ENCODE results near the gene MAP3K5. TPM values are rescaled to one million over a fixed set of nuclear protein-coding genes. Genes with fewer than 3 reads are reported as not detected.

Gene MAP3K5
- total and polyA plus RNA-seq, 2 of the 8 experiments (the other 6 are each of a cell fraction or from before 2014, with no cell fraction given): 0.63 to 2.6 TPM

DNA sequence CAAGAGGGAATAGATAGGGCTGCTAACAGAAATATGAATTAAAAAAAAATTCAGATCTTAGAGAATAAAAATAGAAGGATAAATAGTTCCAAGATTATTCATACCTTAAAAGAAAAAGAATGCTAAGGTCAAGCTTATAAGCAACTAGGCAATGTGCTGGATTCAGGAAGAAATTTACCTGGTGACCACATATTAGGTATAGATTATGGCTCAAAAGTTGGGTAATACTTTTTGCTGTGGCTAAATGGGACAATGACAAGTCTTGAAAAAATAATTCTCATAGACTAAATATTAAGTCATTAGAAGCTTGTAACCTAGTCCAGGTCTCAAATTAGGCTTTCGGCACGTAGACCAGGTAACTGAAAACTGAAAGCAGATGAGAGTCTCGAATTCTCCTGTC is 17.2 kb downstream of the MAP3K5 start:
- Histone ChIP-seq H3K4ac (replicated peaks; ENCODE audit: insufficient read length, low read depth, low read length) (no peak overlapping the region), H2AFZ (ENCODE audit: low read length) (no peak overlapping the region), H3K4me1 (replicated peaks in 1 of 4; ENCODE audit: control insufficient read depth in 3 of 4, insufficient read depth in 4 of 4, low read length in 3 of 4) (peaks cover 3 to 8% (median 4%) of the 10 kb centered on the region in 4 experiments; a peak in 5 of 7 replicates), H3K4me2 (ENCODE audit: insufficient read depth in 1 of 2, low read depth in 2 of 2, low read length in 2 of 2) (no peak overlapping the region), H3K79me2 (ENCODE audit: control insufficient read depth in 1 of 2, insufficient read depth in 2 of 2, low read length in 2 of 2) (no peaks in the 10 kb centered on the region), H3K9ac (replicated peaks in 1 of 4; ENCODE audit: extremely low read depth in 1 of 4, low read depth in 3 of 4, low read length in 3 of 4) (no peak overlapping the region), H2BK120ac (replicated peaks; ENCODE audit: low read depth, low read length) (no peak overlapping the region), H2BK5ac (ENCODE audit: low read depth, low read length) (no peak overlapping the region), H3K9me3 (ENCODE audit: insufficient read depth in 2 of 2, low read depth in 1 of 2, low read length in 1 of 2) (no peaks in the 10 kb centered on the region; a peak in 1 of 4 replicates), H3K18ac (ENCODE audit: extremely low read depth, low read length) (no peak overlapping the region), H3K14ac (ENCODE audit: insufficient read length) (no peak overlapping the region), H3K23ac (ENCODE audit: insufficient read length) (no peak overlapping the region), H2BK20ac (ENCODE audit: low read length) (no peak overlapping the region), H3K27ac (ENCODE audit: low read depth, low read length) (no peak overlapping the region), H2AK5ac (ENCODE audit: low read depth, low read length) (no peak overlapping the region), H3K4me3 (ENCODE audit: extremely low read depth in 1 of 4, insufficient read depth in 2 of 4, low read depth in 3 of 4, low read length in 4 of 4) (no peak overlapping the region), H3K56ac (replicated peaks; ENCODE audit: insufficient read length, low read depth, low read length) (no peak overlapping the region), H3K79me1 (ENCODE audit: low read depth, low read length) (no peaks in the 10 kb centered on the region), H4K91ac (replicated peaks; ENCODE audit: insufficient read length, low read length) (no peak overlapping the region), H4K5ac (ENCODE audit: insufficient read length, low read depth, low read length) (no peak overlapping the region), H3K27me3 (replicated peaks in 1 of 4; ENCODE audit: control insufficient read depth in 3 of 4, extremely low read depth in 1 of 4, insufficient read depth in 3 of 4, low read length in 3 of 4) (no peaks in the 10 kb centered on the region), H2BK12ac (ENCODE audit: low read depth, low read length) (no peak overlapping the region; the same call in 1 of the 2 replicates), H4K20me1 (replicated peaks in 1 of 2; ENCODE audit: control insufficient read depth in 1 of 2, insufficient read depth in 2 of 2, low read length in 2 of 2) (no peaks in the 10 kb centered on the region), H4K8ac (ENCODE audit: extremely low read depth, insufficient read depth, low read length) (no peak overlapping the region), H3K36me3 (ENCODE audit: control insufficient read depth in 2 of 4, insufficient read depth in 4 of 4, low read length in 3 of 4) (no peaks in the 10 kb centered on the region), H2BK15ac (ENCODE audit: low read length) (no peak overlapping the region), H3K23me2 (ENCODE audit: low read depth, low read length) (no peaks in the 10 kb centered on the region)
- 87% methylated on average over 3 of the region's 3 CpGs; no CpG with 5 or more reads in 1 of the 2 experiments for WGBS, 2 experiments (ENCODE audit: extremely low coverage in 1 of 2, insufficient coverage in 1 of 2, insufficient read length in 1 of 2, insufficient replicate concordance in 2 of 2, low coverage in 1 of 2, low lambda C conversion rate in 2 of 2, missing lambda C conversion rate in 1 of 2)
- CTCF ChIA-PET (ENCODE audit: partially characterized antibody): no interaction called here
- FAIRE-seq (no peak), DNase-seq (ENCODE audit: low read depth in 1 of 2, low spot score in 2 of 2) (no peak)
- POLR2A ChIA-PET (ENCODE audit: partially characterized antibody): no interaction called here
- TF ChIP-seq GTF2F1 (IDR thresholded peaks at IDR 0.05; ENCODE audit: borderline replicate concordance, low read depth, low read length) (no peak), RXRA (IDR thresholded peaks at IDR 0.05; ENCODE audit: insufficient read depth, low read depth, low read length) (no peak), EP300 (IDR thresholded peaks at IDR 0.05; ENCODE audit: borderline replicate concordance in 1 of 2, low read depth in 2 of 2, low read length in 2 of 2) (no peak), EGR1 (IDR thresholded peaks at IDR 0.05; ENCODE audit: borderline replicate concordance, low read depth, low read length) (no peak), ASH2L (IDR thresholded peaks at IDR 0.05; ENCODE audit: low read length) (no peak), CBX5 (IDR thresholded peaks at IDR 0.05; ENCODE audit: low read depth, low read length) (no peak)
- TF ChIP-seq, protein P1, sequence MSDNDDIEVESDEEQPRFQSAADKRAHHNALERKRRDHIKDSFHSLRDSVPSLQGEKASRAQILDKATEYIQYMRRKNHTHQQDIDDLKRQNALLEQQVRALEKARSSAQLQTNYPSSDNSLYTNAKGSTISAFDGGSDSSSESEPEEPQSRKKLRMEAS (IDR thresholded peaks at IDR 0.05): no peak

Data from H1 (cell line).